CD4-positive, CD25-positive, alpha-beta regulatory T cell (primary cell): Measurements from ENCODE around the gene BCR. TPM values are rescaled to one million over a fixed set of nuclear protein-coding genes. Genes with fewer than 3 reads are reported as not detected.
"Not testable (repeated sequence)": the region's sequence is repeated elsewhere in the genome, so short reads cannot be mapped to it uniquely, and the experiment has no call there.

ENCODE experiments used
- ATAC-seq, 2 donors: fragments of 150-1000 bp; cut with Tn5 transposase; one replicate each; pipeline ENCODE4 v1.10.0; 2021; ENCODE audit warnings: low read depth in 2 of 2, moderate number of reproducible peaks in 2 of 2, moderate library complexity in 1 of 2
- DNase-seq, 3 donors: peaks; one replicate each; pipeline versions ENCODE4 v3.0.0 to v3.0.0-alpha.2; 2012 to 2022; ENCODE audit warnings: mixed read lengths in 1 of 3
- H3K27ac ChIP-seq: one replicate; pipeline ENCODE4 v1.7.0; 2013; ENCODE audit warnings: mild to moderate bottlenecking, low read length; ENCODE audit not compliant: insufficient read depth, poor library complexity, severe bottlenecking
- H3K27me3 ChIP-seq: one replicate; pipeline ENCODE4 v1.7.0; 2013; ENCODE audit warnings: low read length; ENCODE audit not compliant: control insufficient read depth, insufficient read depth
- H3K36me3 ChIP-seq: one replicate; pipeline ENCODE4 v1.7.0; 2013; ENCODE audit warnings: mild to moderate bottlenecking, low read length, moderate library complexity; ENCODE audit not compliant: control insufficient read depth, insufficient read depth
- H3K4me1 ChIP-seq: 2 replicates; pipeline ENCODE4 v1.7.0; 2013; ENCODE audit warnings: mild to moderate bottlenecking, low read length; ENCODE audit not compliant: insufficient read depth, control insufficient read depth, poor library complexity, severe bottlenecking
- H3K4me3 ChIP-seq: one replicate; pipeline ENCODE4 v1.7.0; 2013; ENCODE audit warnings: low read depth, mild to moderate bottlenecking, low read length, moderate library complexity
- H3K9me3 ChIP-seq, 2 experiments: 1 replicate in 1 of 2; 2 replicates in 1 of 2; pipeline ENCODE4 v1.7.0; 2013; ENCODE audit warnings: low read length in 2 of 2, mild to moderate bottlenecking in 1 of 2, moderate library complexity in 1 of 2; ENCODE audit not compliant: control insufficient read depth in 2 of 2
- H3K27ac Mint-ChIP-seq, 3 donors: one replicate each; pipeline ENCODE4 v1.8.0; 2020 to 2022; ENCODE audit warnings: mild to moderate bottlenecking in 3 of 3, mixed read lengths in 3 of 3, moderate library complexity in 2 of 3
- H3K27me3 Mint-ChIP-seq: one replicate; pipeline ENCODE4 v1.8.0; 2022; ENCODE audit warnings: mild to moderate bottlenecking, mixed read lengths
- H3K36me3 Mint-ChIP-seq: one replicate; pipeline ENCODE4 v1.8.0; 2020; ENCODE audit warnings: mixed read lengths
- H3K4me1 Mint-ChIP-seq, 4 donors: one replicate each; pipeline ENCODE4 v1.8.0; 2020 to 2022; ENCODE audit warnings: mixed read lengths in 4 of 4, mild to moderate bottlenecking in 1 of 4
- H3K4me3 Mint-ChIP-seq, 4 donors: one replicate each; pipeline ENCODE4 v1.8.0; 2020 to 2022; ENCODE audit warnings: mild to moderate bottlenecking in 4 of 4, mixed read lengths in 4 of 4, moderate library complexity in 3 of 4
- H3K9me3 Mint-ChIP-seq, 7 donors: one replicate each; pipeline ENCODE4 v1.8.0; 2020 to 2022; ENCODE audit warnings: mixed read lengths in 7 of 7, mild to moderate bottlenecking in 3 of 7, moderate library complexity in 2 of 7
- polyA plus RNA-seq, 4 donors: library from polyadenylated mRNA; unstranded; fragments of 300-500 nt; fragmentation: Illumina TruSeq; gene quantifications; one replicate each; pipeline ENCODE4 v1.2.3, GENCODE V29; 2021
- total RNA-seq: library from RNA; stranded (reverse); gene quantifications from one replicate; pipeline ENCODE4 v1.2.3, GENCODE V29; 2022

The BCR gene
- total and polyA plus RNA-seq, 5 donors from 2014 or later: 2.6 to 66.3 (median 2.8) TPM

DNA sequence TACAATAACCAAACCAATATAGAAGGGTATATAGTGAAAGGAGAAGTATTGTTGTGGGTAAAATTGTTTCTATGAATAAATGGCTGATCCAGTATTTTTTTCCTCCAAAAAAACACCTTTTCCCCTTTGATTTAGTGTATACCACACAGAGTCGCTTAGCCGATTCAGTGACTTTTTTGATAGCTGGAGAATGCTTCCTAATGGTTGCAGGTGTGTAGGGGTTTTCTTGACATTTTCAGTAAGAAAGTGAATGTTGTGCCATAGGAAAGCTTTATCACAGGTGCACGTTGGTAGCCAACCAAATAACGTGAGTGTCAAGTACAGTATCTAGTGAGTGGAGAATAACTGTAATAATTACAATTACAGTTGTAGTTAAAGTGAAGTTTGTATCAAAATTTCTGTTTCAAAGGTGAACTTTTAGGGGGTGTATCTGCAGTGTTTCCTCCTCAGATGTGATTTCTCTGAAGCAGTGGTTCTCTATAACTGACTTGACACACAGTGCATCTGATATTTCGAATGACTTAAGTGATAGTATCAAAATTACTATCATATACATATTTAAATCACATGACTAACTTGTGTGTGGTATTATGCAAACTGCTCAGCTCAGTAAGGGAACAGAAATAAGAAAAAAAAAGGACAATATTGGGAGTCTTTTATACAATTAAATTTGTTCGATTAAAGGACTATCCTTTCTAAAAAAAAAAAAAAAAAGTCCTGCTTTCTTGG, 143.8 kb downstream of the BCR start:
- H3K4me1 ChIP-seq, H3K4me3 Mint-ChIP-seq, H3K36me3 ChIP-seq, H3K9me3 Mint-ChIP-seq, DNase-seq, H3K9me3 ChIP-seq, H3K27ac Mint-ChIP-seq, H3K36me3 Mint-ChIP-seq, H3K27ac ChIP-seq, H3K27me3 ChIP-seq, H3K27me3 Mint-ChIP-seq, H3K4me3 ChIP-seq, ATAC-seq, H3K4me1 Mint-ChIP-seq: not testable (repeated sequence)

DNA sequence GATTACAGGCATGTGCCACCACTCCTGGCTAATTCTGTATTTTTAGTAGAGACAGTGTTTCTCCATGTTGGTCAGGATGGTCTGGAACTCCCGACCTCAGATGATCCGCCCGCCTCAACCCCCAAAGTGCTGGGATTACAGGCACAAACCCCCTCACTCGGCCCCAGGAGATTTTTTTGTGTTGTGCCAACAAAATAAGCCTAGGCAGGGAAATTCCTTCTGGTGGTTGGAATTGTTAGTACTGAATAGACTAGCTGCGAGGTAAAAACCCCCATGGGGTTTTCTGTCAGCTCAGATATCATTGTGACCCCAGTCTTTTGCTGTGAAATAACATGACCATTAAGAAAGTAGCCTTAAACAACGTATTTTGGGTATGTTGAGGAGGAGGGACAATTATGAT, 144.9 kb downstream of the BCR start:
- H3K36me3 Mint-ChIP-seq: no peaks in the 10 kb centered on the region
- ATAC-seq: no peak
- Histone ChIP-seq H3K36me3 (no peaks in the 10 kb centered on the region), H3K27ac (no peak overlapping the region), H3K27me3 (no peaks in the 10 kb centered on the region), H3K4me1 (no peaks in the 10 kb centered on the region), H3K9me3 (no peaks in the 10 kb centered on the region), H3K4me3 (no peak overlapping the region)
- no peaks in the 10 kb centered on the region for H3K9me3 Mint-ChIP-seq
- no peak overlapping the region for H3K27ac Mint-ChIP-seq
- H3K4me1 Mint-ChIP-seq: no peaks in the 10 kb centered on the region
- H3K27me3 Mint-ChIP-seq: peaks cover 4% of the 10 kb centered on the region
- no peak overlapping the region for H3K4me3 Mint-ChIP-seq
- no peak for DNase-seq

DNA sequence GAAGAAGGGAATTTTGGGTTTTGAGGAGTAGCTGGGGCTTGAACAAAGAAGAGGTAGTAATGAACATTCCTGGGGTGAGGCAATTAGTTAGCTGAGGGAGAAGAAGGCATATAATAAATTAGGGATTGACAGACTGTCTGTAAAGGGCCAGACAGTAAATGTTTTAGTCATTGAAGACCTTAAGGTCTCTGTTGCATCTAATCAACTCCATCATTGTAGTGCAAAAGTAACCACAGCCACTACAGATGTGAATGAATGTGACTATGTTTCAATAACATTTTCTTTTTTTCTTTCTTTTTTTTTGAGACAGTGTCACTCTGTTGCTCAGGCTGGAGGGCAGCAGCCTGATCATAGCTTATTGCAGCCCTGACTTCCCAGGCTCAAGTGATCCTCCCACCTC, 153.5 kb downstream of the BCR start:
- not testable (repeated sequence) for H3K4me1 ChIP-seq, H3K4me1 Mint-ChIP-seq, H3K27ac Mint-ChIP-seq, H3K27ac ChIP-seq, ATAC-seq, H3K4me3 ChIP-seq, H3K36me3 ChIP-seq, DNase-seq, H3K9me3 ChIP-seq, H3K9me3 Mint-ChIP-seq, H3K36me3 Mint-ChIP-seq, H3K27me3 Mint-ChIP-seq, H3K27me3 ChIP-seq, H3K4me3 Mint-ChIP-seq

DNA sequence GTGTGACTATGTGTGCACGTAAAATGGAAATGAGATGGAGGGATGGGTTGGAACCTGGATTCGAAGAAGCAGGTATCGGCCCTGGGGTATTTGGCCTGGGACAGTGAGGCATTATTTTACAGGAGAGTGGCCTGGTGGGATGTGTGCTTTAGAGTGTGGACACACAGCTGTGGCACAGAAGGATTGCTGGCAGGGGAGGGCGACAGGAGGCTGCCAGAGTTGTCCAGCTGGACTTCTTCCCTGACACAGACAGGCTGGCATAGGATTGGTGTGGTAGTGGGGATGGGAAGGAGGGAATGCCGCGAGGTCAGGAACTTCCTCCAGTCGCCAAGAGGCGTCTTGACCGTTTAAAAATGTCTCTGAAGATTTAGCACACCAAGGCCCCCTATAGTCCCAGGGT, 157.4 kb downstream of the BCR start:
- ATAC-seq, H3K36me3 ChIP-seq, H3K4me1 Mint-ChIP-seq, H3K4me3 Mint-ChIP-seq, H3K9me3 ChIP-seq, H3K4me3 ChIP-seq, H3K4me1 ChIP-seq, H3K9me3 Mint-ChIP-seq, H3K27ac Mint-ChIP-seq, H3K36me3 Mint-ChIP-seq, H3K27ac ChIP-seq, H3K27me3 ChIP-seq, DNase-seq: not testable (repeated sequence)
- peaks cover 11% of the 10 kb centered on the region for H3K27me3 Mint-ChIP-seq

DNA sequence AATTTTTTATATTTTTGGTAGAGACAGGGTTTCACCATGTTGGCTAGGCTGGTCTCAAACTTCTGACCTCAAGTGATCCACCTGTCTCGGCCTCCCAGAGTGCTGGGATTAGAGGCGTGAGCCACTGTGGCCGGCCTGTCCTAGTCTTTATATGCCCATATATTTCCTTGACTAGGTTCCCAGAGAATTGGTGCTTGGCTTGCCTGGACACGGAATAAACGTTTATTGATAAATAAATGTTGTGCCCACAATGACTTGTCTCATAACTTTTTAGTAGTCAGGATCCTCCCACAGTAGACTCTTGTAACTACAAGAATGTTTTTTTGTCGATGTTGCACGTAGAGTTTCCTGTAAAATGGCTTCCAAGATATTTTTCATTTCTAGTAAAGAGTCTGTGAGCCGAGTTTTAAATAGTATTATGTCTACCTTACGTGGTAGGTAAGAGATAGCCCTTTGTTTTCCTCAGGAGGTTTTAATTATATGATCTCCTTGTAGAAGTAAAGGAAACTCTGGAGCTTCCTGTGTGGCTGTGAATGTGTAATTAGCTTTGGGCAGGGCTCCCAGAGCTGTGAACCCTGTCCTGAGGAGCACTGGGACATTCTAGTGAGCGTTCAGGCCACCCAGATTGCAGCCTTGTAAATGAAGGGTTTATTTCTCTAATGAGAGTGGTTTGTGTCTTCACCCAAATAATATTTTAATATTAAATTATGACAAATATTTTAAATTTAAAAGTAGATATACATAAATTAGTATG, 161.8 kb downstream of the BCR start:
- peaks cover 11% of the 10 kb centered on the region for H3K27me3 Mint-ChIP-seq
- H3K4me1 Mint-ChIP-seq, H3K4me3 Mint-ChIP-seq: not testable (repeated sequence)

DNA sequence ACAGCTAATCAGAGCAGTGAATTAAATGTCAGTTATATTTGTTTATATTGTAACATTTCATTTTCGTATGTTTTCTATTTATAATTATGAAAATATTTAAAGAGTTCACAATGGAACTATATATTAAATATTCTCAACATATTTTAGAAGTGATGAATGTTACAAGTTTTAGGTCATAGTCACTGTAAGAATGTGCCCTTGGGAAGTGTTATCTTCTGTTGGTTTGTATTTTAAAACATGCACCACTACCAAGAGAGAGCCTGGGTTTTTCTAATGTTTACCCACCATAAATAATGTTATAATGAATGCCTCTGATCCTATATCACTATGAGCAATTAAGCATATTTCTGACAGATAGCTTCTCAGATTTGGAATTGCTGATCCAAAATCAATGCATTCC, 171.0 kb downstream of the BCR start:
- Mint-ChIP-seq H3K27me3 (peaks cover 19% of the 10 kb centered on the region), H3K4me3 (no peak overlapping the region), H3K9me3 (peaks cover 0 to 2% (median 0%) of the 10 kb centered on the region in 7 donors), H3K36me3 (no peaks in the 10 kb centered on the region), H3K4me1 (peaks cover 0 to 2% (median 0%) of the 10 kb centered on the region in 4 donors), H3K27ac (no peak overlapping the region)
- Histone ChIP-seq H3K4me3 (no peak overlapping the region), H3K27ac (no peak overlapping the region), H3K27me3 (peaks cover 3% of the 10 kb centered on the region), H3K9me3 (no peaks in the 10 kb centered on the region), H3K4me1 (no peaks in the 10 kb centered on the region), H3K36me3 (no peaks in the 10 kb centered on the region)
- ATAC-seq (no peak), DNase-seq (no peak)

More for the DNA sequence above, 161.8 kb downstream of the BCR start:
- H3K4me1 ChIP-seq, H3K36me3 ChIP-seq, H3K9me3 Mint-ChIP-seq, H3K27ac Mint-ChIP-seq, H3K27me3 ChIP-seq, H3K4me3 ChIP-seq, H3K36me3 Mint-ChIP-seq, H3K9me3 ChIP-seq, DNase-seq, ATAC-seq, H3K27ac ChIP-seq: not testable (repeated sequence)

DNA sequence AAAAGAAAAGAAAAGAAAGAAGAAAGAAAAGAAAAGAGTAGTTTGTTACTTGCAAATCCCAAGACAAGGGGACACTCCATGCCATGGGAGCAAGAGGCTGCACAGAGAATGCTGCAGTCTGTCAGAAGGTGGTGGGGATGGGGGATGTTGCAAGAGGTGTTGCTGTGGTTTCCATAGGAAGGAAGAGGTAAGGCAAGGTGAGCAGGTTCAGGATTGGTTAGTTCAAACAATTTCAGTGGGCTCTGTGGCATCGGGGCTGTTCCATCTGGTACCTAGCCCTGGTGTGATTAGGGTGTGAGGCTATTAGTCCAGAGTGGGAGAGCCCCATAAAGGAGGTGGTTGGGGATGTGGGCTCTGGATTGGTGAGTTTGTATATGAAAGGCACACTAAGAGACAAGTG, 172.7 kb downstream of the BCR start:
- no peak for ATAC-seq

DNA sequence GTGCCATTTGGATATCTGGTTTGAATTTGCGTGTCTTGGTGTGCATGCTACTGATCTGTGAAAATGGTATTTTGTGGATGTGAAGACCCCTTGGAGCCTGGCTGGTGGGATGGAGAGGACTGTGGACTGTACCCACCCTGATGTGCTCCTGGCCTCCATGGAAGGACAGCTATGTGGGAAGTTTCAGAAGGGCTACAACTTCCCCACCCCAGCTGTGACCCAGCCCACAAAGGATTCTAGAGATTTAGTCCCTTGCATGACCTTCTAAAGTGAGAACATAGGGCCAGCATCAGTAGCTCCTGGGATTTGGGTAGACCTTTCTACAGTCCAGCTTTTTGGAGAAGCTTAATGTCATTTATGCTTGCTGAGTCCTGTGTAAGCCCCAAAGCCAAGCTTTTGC, 173.4 kb downstream of the BCR start:
- Histone ChIP-seq H3K9me3 (no peaks in the 10 kb centered on the region), H3K27ac (no peak overlapping the region), H3K4me1 (no peaks in the 10 kb centered on the region), H3K36me3 (no peaks in the 10 kb centered on the region), H3K4me3 (no peak overlapping the region), H3K27me3 (peaks cover 5% of the 10 kb centered on the region)
- DNase-seq (no peak), ATAC-seq (no peak)
- Mint-ChIP-seq H3K27ac (no peak overlapping the region), H3K9me3 (peaks cover 0 to 2% (median 0%) of the 10 kb centered on the region in 7 donors), H3K36me3 (no peaks in the 10 kb centered on the region), H3K27me3 (peaks cover 23% of the 10 kb centered on the region), H3K4me3 (no peak overlapping the region), H3K4me1 (peaks cover 0 to 2% (median 0%) of the 10 kb centered on the region in 4 donors)

More for the DNA sequence above, 172.7 kb downstream of the BCR start:
- H3K4me1 Mint-ChIP-seq: peaks cover 0 to 2% (median 0%) of the 10 kb centered on the region in 4 donors
- H3K4me3 Mint-ChIP-seq: no peak overlapping the region
- peaks cover 0 to 2% (median 0%) of the 10 kb centered on the region in 7 donors for H3K9me3 Mint-ChIP-seq
- Histone ChIP-seq H3K4me3 (no peak overlapping the region), H3K36me3 (no peaks in the 10 kb centered on the region), H3K27ac (no peak overlapping the region), H3K27me3 (peaks cover 5% of the 10 kb centered on the region), H3K4me1 (no peaks in the 10 kb centered on the region), H3K9me3 (no peaks in the 10 kb centered on the region)
- no peaks in the 10 kb centered on the region for H3K36me3 Mint-ChIP-seq
- H3K27me3 Mint-ChIP-seq: peaks cover 22% of the 10 kb centered on the region
- no peak for DNase-seq
- H3K27ac Mint-ChIP-seq: no peak overlapping the region
